ENCODE measurements around the gene MUC13.

DNA sequence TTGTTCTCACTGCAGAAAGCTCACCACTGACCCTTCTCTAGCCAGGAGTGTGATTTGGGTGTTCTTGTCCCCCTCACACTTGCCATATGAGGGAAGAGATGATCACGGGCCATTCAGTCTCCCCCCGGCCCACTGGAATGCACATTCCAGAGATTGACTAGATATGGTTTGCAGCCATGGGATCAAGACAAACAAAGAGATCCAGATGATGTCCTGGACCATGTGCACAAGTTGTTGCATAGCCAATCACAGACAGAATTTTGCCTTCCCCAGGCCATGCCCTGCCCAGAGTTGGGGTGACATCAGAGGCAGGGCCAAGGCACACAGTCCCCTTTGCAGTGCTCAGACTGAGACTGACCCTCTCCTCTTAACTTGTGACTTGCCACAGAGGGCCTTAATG lies 14.8 kb downstream of the MUC13 start:
- TF ChIP-seq CEBPB (IDR thresholded peaks at IDR 0.05) (no peak), NFIC (IDR thresholded peaks at IDR 0.05) (no peak), YY1 (IDR thresholded peaks at IDR 0.05; ENCODE audit: low read depth) (no peak), EP300 (IDR thresholded peaks at IDR 0.05; ENCODE audit: borderline replicate concordance) (no peak), CREB1 (IDR thresholded peaks at IDR 0.05; ENCODE audit: low read depth) (no peak), TAF1 (IDR thresholded peaks at IDR 0.05; ENCODE audit: low read depth) (no peak)

Measured in Ishikawa (cell line).